Measurements from ENCODE around the gene CAPZB. TPM values are rescaled to one million over a fixed set of nuclear protein-coding genes. Genes with fewer than 3 reads are reported as not detected.
A peak's percentile ranks its signal among the peaks of the same experiment; 100 is the strongest.

CAPZB gene
- total RNA-seq, 1 donor from 2014 or later, result 334 TPM

- ChIA-PET CTCF (no interaction called here), POLR2A (no interaction called here)
- Mint-ChIP-seq H3K4me3 (no peak overlapping the region), H3K27me3 (no peaks in the 10 kb centered on the region), H3K27ac (no peak overlapping the region), H3K4me1 (peaks cover 65% of the 10 kb centered on the region), H3K9me3 (no peaks in the 10 kb centered on the region), H3K36me3 (ENCODE audit: low read depth) (peaks cover 33% of the 10 kb centered on the region)
- TF ChIP-seq CTCF (IDR thresholded peaks at IDR 0.05), result no peak
- intact Hi-C loops (cut with micrococcal nuclease), result no loop called here
- ATAC-seq (ENCODE audit: low read depth), result peak; percentile 28
- DNase-seq, result no peak
Observed at GRCh38 chr1:19430121-19431068, 54.9 kb downstream of the CAPZB start.

DNA sequence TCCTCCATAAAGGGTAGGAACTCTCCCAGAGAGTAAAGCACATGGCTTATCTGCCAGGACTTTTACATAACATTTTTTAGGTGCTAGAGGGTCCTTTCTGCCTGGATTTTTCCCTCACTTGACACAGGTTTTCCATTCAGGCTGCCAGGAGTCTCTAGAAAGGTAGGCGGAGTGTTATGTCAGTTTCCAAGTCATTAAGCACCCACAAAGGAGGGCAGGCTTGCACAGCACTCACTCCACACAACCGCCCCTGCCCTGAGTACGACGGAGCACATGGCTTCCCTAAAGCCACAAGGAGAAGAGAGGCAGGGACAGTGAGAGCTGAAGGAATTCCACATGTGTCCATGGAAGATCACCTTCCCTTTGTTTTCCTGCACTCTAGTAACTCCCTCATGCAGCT is 55.7 kb downstream of the CAPZB start:
- H3K27ac Mint-ChIP-seq, result no peak overlapping the region
- intact Hi-C loops (cut with micrococcal nuclease), result no loop called here
- H3K4me1 Mint-ChIP-seq, result peaks cover 67% of the 10 kb centered on the region
- no peak for DNase-seq
- H3K9me3 Mint-ChIP-seq, result no peaks in the 10 kb centered on the region
- no peaks in the 10 kb centered on the region for H3K27me3 Mint-ChIP-seq
- H3K4me3 Mint-ChIP-seq, result no peak overlapping the region
- H3K36me3 Mint-ChIP-seq (ENCODE audit: low read depth), result peaks cover 34% of the 10 kb centered on the region
- no peak for ATAC-seq (ENCODE audit: low read depth)
- no peak for TF ChIP-seq CTCF (IDR thresholded peaks at IDR 0.05)
- ChIA-PET CTCF (no interaction called here), POLR2A (no interaction called here)

GRCh38 chr1:19427087-19427781 is 58.1 kb downstream of the CAPZB start:
- TF ChIP-seq CTCF (IDR thresholded peaks at IDR 0.05), result no peak
- ATAC-seq (ENCODE audit: low read depth) (no peak), DNase-seq (no peak)
- Mint-ChIP-seq H3K4me3 (no peak overlapping the region), H3K9me3 (no peaks in the 10 kb centered on the region), H3K4me1 (peaks cover 67% of the 10 kb centered on the region), H3K36me3 (ENCODE audit: low read depth) (peaks cover 19% of the 10 kb centered on the region), H3K27ac (no peak overlapping the region), H3K27me3 (no peaks in the 10 kb centered on the region)
- POLR2A ChIA-PET, result no interaction called here
- intact Hi-C loops (cut with micrococcal nuclease), result no loop called here
- CTCF ChIA-PET, result no interaction called here

DNA sequence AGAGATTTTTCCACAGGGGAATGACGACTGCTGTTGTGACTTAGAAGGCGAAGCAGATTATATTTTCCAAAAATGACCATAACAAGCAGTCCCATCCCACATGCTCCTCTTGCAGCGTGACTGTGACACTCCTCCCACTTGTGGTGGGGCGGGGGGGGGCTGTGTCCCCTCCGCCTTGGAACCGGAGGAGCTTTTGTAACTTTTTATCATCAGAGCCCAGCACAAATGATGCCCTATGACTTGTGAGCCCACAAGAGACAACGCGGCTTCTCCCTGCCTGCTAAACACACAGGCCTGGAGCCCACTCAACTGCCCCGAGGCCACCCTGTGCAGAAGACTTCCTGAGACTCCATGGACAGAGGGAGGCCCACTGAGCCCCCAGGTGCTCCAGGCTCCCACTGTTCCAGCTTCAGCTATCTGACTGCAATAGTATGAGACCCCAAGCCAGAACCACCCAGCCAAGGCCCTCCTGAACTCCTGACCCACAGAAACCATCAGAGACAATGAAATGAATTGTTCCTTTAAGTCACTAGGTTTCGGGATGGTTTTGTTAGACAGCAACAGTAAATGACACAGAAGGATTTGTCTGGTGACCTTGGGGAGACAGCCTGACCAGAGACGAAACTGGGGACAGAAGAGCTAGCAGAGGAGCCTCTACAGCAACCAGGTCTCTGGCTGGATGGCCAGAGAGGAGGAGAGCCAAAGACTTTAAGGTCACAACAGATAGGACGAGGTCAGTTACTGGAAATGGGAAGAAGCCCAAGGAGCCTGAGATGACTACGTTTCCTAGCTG is 58.8 kb downstream of the CAPZB start:
- ATAC-seq (ENCODE audit: low read depth), result no peak
- TF ChIP-seq CTCF (IDR thresholded peaks at IDR 0.05), result no peak
- H3K9me3 Mint-ChIP-seq, result no peaks in the 10 kb centered on the region
- peaks cover 71% of the 10 kb centered on the region for H3K4me1 Mint-ChIP-seq
- H3K27ac Mint-ChIP-seq, result no peak overlapping the region
- H3K27me3 Mint-ChIP-seq, result no peaks in the 10 kb centered on the region
- intact Hi-C loops (cut with micrococcal nuclease), result no loop called here
- peaks cover 21% of the 10 kb centered on the region for H3K36me3 Mint-ChIP-seq (ENCODE audit: low read depth)
- ChIA-PET POLR2A (no interaction called here), CTCF (no interaction called here)
- no peak for DNase-seq
- no peak overlapping the region for H3K4me3 Mint-ChIP-seq
